NK-92 (cell line): Measurements from ENCODE around the gene APEX1.
"Not testable (repeated sequence)": the region's sequence is repeated elsewhere in the genome, so short reads cannot be mapped to it uniquely, and the experiment has no call there.

Experiments used
- DNase-seq: peaks from one replicate; lab custom pipeline; 2025; ENCODE audit not compliant: unreplicated experiment; lab: John Stamatoyannopoulos, UW

Gene APEX1

GRCh38 chr14:20472536-20473169 lies 17.6 kb downstream of the APEX1 start:
- DNase-seq = no peak

- no peak for DNase-seq
Measured at GRCh38 chr14:20476776-20477175, 21.8 kb downstream of the APEX1 start.

GRCh38 chr14:20477211-20477876 lies 22.3 kb downstream of the APEX1 start:
- no peak for DNase-seq

- DNase-seq = no peak
Measured at GRCh38 chr14:20478894-20479293, 23.9 kb downstream of the APEX1 start.

- no peak for DNase-seq
Measured at GRCh38 chr14:20482382-20482781, 27.4 kb downstream of the APEX1 start.

- DNase-seq = no peak
Measured at GRCh38 chr14:20485900-20486299, 30.9 kb downstream of the APEX1 start.

- no peak for DNase-seq
Measured at GRCh38 chr14:20486684-20487395, 31.8 kb downstream of the APEX1 start.

- no peak for DNase-seq
Measured at GRCh38 chr14:20487396-20487725, 32.3 kb downstream of the APEX1 start.

- DNase-seq = no peak
Measured at GRCh38 chr14:20489093-20489994, 34.3 kb downstream of the APEX1 start.

- no peak for DNase-seq
Measured at GRCh38 chr14:20490563-20490962, 35.5 kb downstream of the APEX1 start.

GRCh38 chr14:20492486-20492885 lies 37.5 kb downstream of the APEX1 start:
- DNase-seq = no peak

- no peak for DNase-seq
Measured at GRCh38 chr14:20493634-20494033, 38.6 kb downstream of the APEX1 start.

- DNase-seq = no peak
Measured at GRCh38 chr14:20494935-20495766, 40.1 kb downstream of the APEX1 start.

GRCh38 chr14:20498622-20499021 lies 43.6 kb downstream of the APEX1 start:
- DNase-seq = no peak

- no peak for DNase-seq
Measured at GRCh38 chr14:20499108-20499507, 44.1 kb downstream of the APEX1 start.

- no peak for DNase-seq
Measured at GRCh38 chr14:20499881-20500280, 44.9 kb downstream of the APEX1 start.

GRCh38 chr14:20501346-20501745 lies 46.3 kb downstream of the APEX1 start:
- DNase-seq = no peak

GRCh38 chr14:20503898-20504297 lies 48.9 kb downstream of the APEX1 start:
- no peak for DNase-seq

- DNase-seq = not testable (repeated sequence)
Measured at GRCh38 chr14:20506276-20506675, 51.2 kb downstream of the APEX1 start.

GRCh38 chr14:20506752-20507151 lies 51.7 kb downstream of the APEX1 start:
- DNase-seq = not testable (repeated sequence)
